ENCODE results near the gene LSAMP. TPM values are rescaled to one million over a fixed set of nuclear protein-coding genes. Genes with fewer than 3 reads are reported as not detected.

LSAMP gene
- total RNA-seq, 6 experiments from 2014 or later, result under 0.01 to 0.22 (median 0.12) TPM; not detected in 1

DNA sequence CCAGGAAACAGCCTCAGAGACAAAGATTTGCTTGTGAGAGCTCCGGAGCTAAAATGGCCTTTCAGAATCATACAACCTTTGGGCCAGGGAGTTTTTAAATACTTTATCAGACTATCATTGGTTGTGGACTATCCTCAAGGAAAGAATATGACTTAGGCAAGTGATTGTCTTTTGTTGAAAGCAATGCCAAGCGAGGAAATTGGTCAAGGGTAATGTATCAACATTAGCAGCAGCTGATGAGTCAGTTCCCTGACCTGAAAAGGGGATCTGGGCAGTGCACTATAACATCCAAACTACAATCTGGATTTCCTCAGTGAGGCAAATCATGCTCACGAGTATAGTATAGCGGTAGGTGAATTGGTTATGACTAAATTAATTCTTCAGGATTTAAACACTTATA lies 303.6 kb downstream of the LSAMP start:
- no peaks in the 10 kb centered on the region for H3K4me1 ChIP-seq
- WGBS (ENCODE audit: insufficient coverage, low coverage, low lambda C conversion rate, missing lambda C conversion rate), result 62% methylated on average over 4 of the region's 4 CpGs
- no peak overlapping the region for H3K27ac ChIP-seq
- no peaks in the 10 kb centered on the region for H3K36me3 ChIP-seq
- intact Hi-C loops (cut with DNase I), result no loop called here
- no peak for DNase-seq
- no peaks in the 10 kb centered on the region for H3K27me3 ChIP-seq
- H3K9me3 ChIP-seq, result no peaks in the 10 kb centered on the region
- no peak overlapping the region for H3K4me3 ChIP-seq
- no peak for ATAC-seq
- TF ChIP-seq POLR2A (IDR thresholded peaks at IDR 0.05) (no peak), CTCF (IDR thresholded peaks at IDR 0.05) (no peak)

- Histone ChIP-seq H3K36me3 (no peaks in the 10 kb centered on the region), H3K4me3 (no peak overlapping the region), H3K27ac (no peak overlapping the region), H3K9me3 (no peaks in the 10 kb centered on the region), H3K4me1 (no peaks in the 10 kb centered on the region), H3K27me3 (no peaks in the 10 kb centered on the region)
- no peak for DNase-seq
- WGBS (ENCODE audit: insufficient coverage, low coverage, low lambda C conversion rate, missing lambda C conversion rate), result 21% methylated on average over 5 of the region's 5 CpGs
- TF ChIP-seq CTCF (IDR thresholded peaks at IDR 0.05), result peak; percentile 57 to 80 (median 68)
- no peak for TF ChIP-seq POLR2A (IDR thresholded peaks at IDR 0.05)
- ATAC-seq, result peak in 1 of 4 donors; percentile 17
- intact Hi-C loops (cut with DNase I), result no loop called here
These were observed 305.1 kb downstream of the LSAMP start for GRCh38 chr3:116140100-116140689.

DNA sequence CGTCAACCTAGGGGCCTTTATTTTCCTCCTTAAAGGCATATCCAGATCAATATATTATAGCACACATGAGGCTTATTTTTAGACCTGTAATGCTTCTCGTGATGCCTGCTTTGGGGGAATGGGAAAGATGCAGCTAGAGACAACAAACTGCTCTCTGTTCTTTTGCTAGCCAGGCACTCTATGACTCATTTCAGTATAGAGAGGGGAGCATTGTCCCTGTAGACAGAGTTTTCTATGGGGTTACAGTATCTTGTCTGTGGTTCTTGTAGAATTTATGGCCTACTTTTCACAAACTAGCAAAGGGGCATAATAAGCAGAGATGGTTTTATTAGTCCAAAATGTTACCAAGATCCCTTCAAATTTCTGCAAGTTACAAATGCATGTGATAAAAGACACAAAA lies 305.6 kb downstream of the LSAMP start:
- ATAC-seq, result no peak
- 77% methylated on average over 2 of the region's 2 CpGs for WGBS (ENCODE audit: insufficient coverage, low coverage, low lambda C conversion rate, missing lambda C conversion rate)
- TF ChIP-seq POLR2A (IDR thresholded peaks at IDR 0.05) (no peak), CTCF (IDR thresholded peaks at IDR 0.05) (no peak)
- H3K36me3 ChIP-seq, result no peaks in the 10 kb centered on the region
- no peaks in the 10 kb centered on the region for H3K4me1 ChIP-seq
- no peak for DNase-seq
- intact Hi-C loops (cut with DNase I), result no loop called here
- no peaks in the 10 kb centered on the region for H3K9me3 ChIP-seq
- H3K27ac ChIP-seq, result no peak overlapping the region
- H3K4me3 ChIP-seq, result no peak overlapping the region
- H3K27me3 ChIP-seq, result no peaks in the 10 kb centered on the region

GRCh38 chr3:116135457-116136085 lies 309.7 kb downstream of the LSAMP start:
- Histone ChIP-seq H3K27ac (no peak overlapping the region), H3K36me3 (no peaks in the 10 kb centered on the region), H3K4me3 (no peak overlapping the region), H3K4me1 (no peaks in the 10 kb centered on the region), H3K27me3 (no peaks in the 10 kb centered on the region), H3K9me3 (no peaks in the 10 kb centered on the region)
- DNase-seq (no peak), ATAC-seq (peak in 1 of 4 donors; percentile 50)
- 54% methylated on average over 4 of the region's 4 CpGs for WGBS (ENCODE audit: insufficient coverage, low coverage, low lambda C conversion rate, missing lambda C conversion rate)
- intact Hi-C loops (cut with DNase I), result no loop called here
- TF ChIP-seq POLR2A (IDR thresholded peaks at IDR 0.05) (no peak), CTCF (IDR thresholded peaks at IDR 0.05) (no peak)
